ENCODE data around the gene EPM2AIP1. TPM values are rescaled to one million over a fixed set of nuclear protein-coding genes. Genes with fewer than 3 reads are reported as not detected.

The EPM2AIP1 gene
- total RNA-seq, 1 experiment from 2014 or later, result 12.2 TPM

DNA sequence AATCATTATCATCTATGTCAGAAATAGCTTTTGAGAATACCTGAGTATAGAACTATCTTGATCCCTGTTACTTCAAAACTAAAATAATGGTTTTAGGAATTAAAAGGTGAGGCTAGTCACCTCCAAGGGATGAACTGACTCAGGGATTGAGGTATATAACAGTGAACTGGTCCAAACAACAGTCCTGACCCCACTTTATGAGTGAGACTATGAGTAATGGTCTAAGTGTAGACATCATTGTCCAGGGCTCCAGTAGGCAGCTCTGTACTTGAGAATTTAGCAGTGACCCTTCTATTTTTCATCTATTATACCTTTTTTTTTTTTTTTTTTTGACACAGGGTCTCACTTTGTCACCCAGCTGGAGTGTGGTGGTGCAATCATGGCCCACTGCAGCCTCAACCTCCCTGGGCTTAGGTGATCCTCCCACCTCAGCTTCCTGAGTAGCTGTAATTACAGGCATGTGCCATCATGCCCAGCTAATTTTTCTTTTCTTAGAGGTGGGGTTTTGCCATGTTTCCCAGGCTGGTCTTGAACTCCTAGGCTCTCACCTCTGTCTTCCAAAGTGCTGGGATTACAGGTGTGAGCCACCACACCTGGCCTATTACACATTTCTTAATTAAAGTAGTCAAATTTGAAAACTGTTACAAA, 36.7 kb upstream of the EPM2AIP1 start:
- no peak for DNase-seq
- Mint-ChIP-seq H3K27ac (ENCODE audit: unreplicated experiment) (no peak overlapping the region), H3K4me3 (ENCODE audit: unreplicated experiment) (no peak overlapping the region), H3K4me1 (ENCODE audit: low read depth, unreplicated experiment) (no peaks in the 10 kb centered on the region), H3K27me3 (ENCODE audit: insufficient read depth, unreplicated experiment) (no peaks in the 10 kb centered on the region), H3K9me3 (ENCODE audit: unreplicated experiment) (no peaks in the 10 kb centered on the region), H3K36me3 (ENCODE audit: insufficient read depth, unreplicated experiment) (peaks cover 57% of the 10 kb centered on the region)
- Histone ChIP-seq H3K27me3 (replicated peaks; ENCODE audit: control insufficient read depth, insufficient read depth, low read length) (no peaks in the 10 kb centered on the region), H3K9me3 (no peaks in the 10 kb centered on the region), H3K4me3 (ENCODE audit: low read depth, low read length) (no peak overlapping the region), H3K36me3 (ENCODE audit: control insufficient read depth, insufficient read depth, low read length) (no peaks in the 10 kb centered on the region; the same call in 1 of the 2 replicates), H3K4me1 (no peaks in the 10 kb centered on the region)
- TF ChIP-seq, protein P1, sequence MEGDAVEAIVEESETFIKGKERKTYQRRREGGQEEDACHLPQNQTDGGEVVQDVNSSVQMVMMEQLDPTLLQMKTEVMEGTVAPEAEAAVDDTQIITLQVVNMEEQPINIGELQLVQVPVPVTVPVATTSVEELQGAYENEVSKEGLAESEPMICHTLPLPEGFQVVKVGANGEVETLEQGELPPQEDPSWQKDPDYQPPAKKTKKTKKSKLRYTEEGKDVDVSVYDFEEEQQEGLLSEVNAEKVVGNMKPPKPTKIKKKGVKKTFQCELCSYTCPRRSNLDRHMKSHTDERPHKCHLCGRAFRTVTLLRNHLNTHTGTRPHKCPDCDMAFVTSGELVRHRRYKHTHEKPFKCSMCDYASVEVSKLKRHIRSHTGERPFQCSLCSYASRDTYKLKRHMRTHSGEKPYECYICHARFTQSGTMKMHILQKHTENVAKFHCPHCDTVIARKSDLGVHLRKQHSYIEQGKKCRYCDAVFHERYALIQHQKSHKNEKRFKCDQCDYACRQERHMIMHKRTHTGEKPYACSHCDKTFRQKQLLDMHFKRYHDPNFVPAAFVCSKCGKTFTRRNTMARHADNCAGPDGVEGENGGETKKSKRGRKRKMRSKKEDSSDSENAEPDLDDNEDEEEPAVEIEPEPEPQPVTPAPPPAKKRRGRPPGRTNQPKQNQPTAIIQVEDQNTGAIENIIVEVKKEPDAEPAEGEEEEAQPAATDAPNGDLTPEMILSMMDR (IDR thresholded peaks at IDR 0.05; ENCODE audit: insufficient read depth in 1 of 2, low read depth in 1 of 2, low read length in 1 of 2, severe bottlenecking in 1 of 2, unreplicated experiment in 1 of 2), result no peak
- BruUV-seq (replicated peaks), result no TSS peak
- POLR2A ChIA-PET, result no interaction called here
- intact Hi-C loops (cut with micrococcal nuclease; ENCODE audit: unreplicated experiment), result no loop called here
- CTCF ChIA-PET, result interaction anchor here (0.7 kb wide), 1 partner anchor 114 kb away, joined by 5 read pairs; no protein-coding TSS in a partner anchor

- BruUV-seq (replicated peaks), result no TSS peak
- no peaks in the 10 kb centered on the region for H3K9me3 Mint-ChIP-seq (ENCODE audit: unreplicated experiment)
- H3K4me3 Mint-ChIP-seq (ENCODE audit: unreplicated experiment), result no peak overlapping the region
- Histone ChIP-seq H3K4me1 (no peaks in the 10 kb centered on the region), H3K9me3 (no peaks in the 10 kb centered on the region), H3K36me3 (ENCODE audit: control insufficient read depth, insufficient read depth, low read length) (no peaks in the 10 kb centered on the region; the same call in 1 of the 2 replicates), H3K4me3 (ENCODE audit: low read depth, low read length) (no peak overlapping the region), H3K27me3 (replicated peaks; ENCODE audit: control insufficient read depth, insufficient read depth, low read length) (no peaks in the 10 kb centered on the region)
- intact Hi-C loops (cut with micrococcal nuclease; ENCODE audit: unreplicated experiment), result no loop called here
- H3K36me3 Mint-ChIP-seq (ENCODE audit: insufficient read depth, unreplicated experiment), result peaks cover 57% of the 10 kb centered on the region
- TF ChIP-seq, protein P1 (IDR thresholded peaks at IDR 0.05; ENCODE audit: insufficient read depth in 1 of 2, low read depth in 1 of 2, low read length in 1 of 2, severe bottlenecking in 1 of 2, unreplicated experiment in 1 of 2), result no peak
- H3K27me3 Mint-ChIP-seq (ENCODE audit: insufficient read depth, unreplicated experiment), result no peaks in the 10 kb centered on the region
- ChIA-PET POLR2A (no interaction called here), CTCF (no interaction called here)
- DNase-seq, result no peak
- no peaks in the 10 kb centered on the region for H3K4me1 Mint-ChIP-seq (ENCODE audit: low read depth, unreplicated experiment)
- H3K27ac Mint-ChIP-seq (ENCODE audit: unreplicated experiment), result no peak overlapping the region
Measured at GRCh38 chr3:37029111-37029510, 36.2 kb upstream of the EPM2AIP1 start.

DNA sequence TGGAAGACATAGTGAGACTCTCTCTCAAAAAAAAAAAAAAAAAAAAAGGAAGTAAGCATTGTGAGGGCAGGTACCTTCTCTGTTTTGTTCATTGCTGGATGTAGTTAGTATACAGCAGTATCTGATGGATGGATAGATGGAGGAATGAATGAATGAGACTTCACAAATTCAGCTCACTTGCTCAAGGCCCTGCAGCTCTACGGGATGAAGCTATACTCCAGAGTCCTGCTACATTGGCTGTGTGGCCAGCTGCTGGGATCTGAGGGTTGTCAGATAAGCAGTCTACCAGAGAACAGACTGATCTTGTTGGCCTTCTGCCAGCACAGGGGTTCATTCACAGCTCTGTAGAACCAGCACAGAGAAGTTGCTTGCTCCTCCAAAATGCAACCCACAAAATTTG, 35.4 kb upstream of the EPM2AIP1 start:
- H3K27me3 ChIP-seq (replicated peaks; ENCODE audit: control insufficient read depth, insufficient read depth, low read length), result no peaks in the 10 kb centered on the region
- POLR2A ChIA-PET, result no interaction called here
- TF ChIP-seq, protein P1 (IDR thresholded peaks at IDR 0.05; ENCODE audit: insufficient read depth in 1 of 2, low read depth in 1 of 2, low read length in 1 of 2, severe bottlenecking in 1 of 2, unreplicated experiment in 1 of 2), result no peak
- BruUV-seq (replicated peaks), result no TSS peak
- Mint-ChIP-seq H3K9me3 (ENCODE audit: unreplicated experiment) (no peaks in the 10 kb centered on the region), H3K27me3 (ENCODE audit: insufficient read depth, unreplicated experiment) (no peaks in the 10 kb centered on the region), H3K4me1 (ENCODE audit: low read depth, unreplicated experiment) (no peaks in the 10 kb centered on the region), H3K27ac (ENCODE audit: unreplicated experiment) (no peak overlapping the region), H3K4me3 (ENCODE audit: unreplicated experiment) (no peak overlapping the region), H3K36me3 (ENCODE audit: insufficient read depth, unreplicated experiment) (peaks cover 60% of the 10 kb centered on the region)
- DNase-seq, result no peak
- no peak overlapping the region for H3K4me3 ChIP-seq (ENCODE audit: low read depth, low read length)
- no peaks in the 10 kb centered on the region for H3K9me3 ChIP-seq
- CTCF ChIA-PET, result no interaction called here
- intact Hi-C loops (cut with micrococcal nuclease; ENCODE audit: unreplicated experiment), result no loop called here
- H3K4me1 ChIP-seq, result no peaks in the 10 kb centered on the region
- no peaks in the 10 kb centered on the region; the same call in 1 of the 2 replicates for H3K36me3 ChIP-seq (ENCODE audit: control insufficient read depth, insufficient read depth, low read length)
